Astrocyte (in vitro differentiated cells and primary cell): ENCODE measurements around the gene KIF26B. TPM values are rescaled to one million over a fixed set of nuclear protein-coding genes. Genes with fewer than 3 reads are reported as not detected.
"Not testable (repeated sequence)": the region's sequence is repeated elsewhere in the genome, so short reads cannot be mapped to it uniquely, and the experiment has no call there.

Experiments used
- DNase-seq: peaks from one replicate; pipeline ENCODE4 v3.0.0-alpha.2; 2010; ENCODE audit warnings: low read depth
- FAIRE-seq: peaks from 2 replicates; lab custom pipeline; 2011; peaks lifted over from hg19 to GRCh38; lab: Jason Lieb, UNC
- H2AFZ ChIP-seq: 2 replicates; pipeline ENCODE4 v1.6.0; 2012; ENCODE audit warnings: low read depth, low read length, inconsistent platforms
- H3K27ac ChIP-seq: 2 replicates; pipeline ENCODE4 v1.5.1; 2011; ENCODE audit warnings: low read depth, low read length, inconsistent platforms
- H3K27me3 ChIP-seq: 2 replicates; pipeline ENCODE4 v1.6.0; 2011; ENCODE audit warnings: low read length, inconsistent platforms; ENCODE audit not compliant: insufficient read depth
- H3K36me3 ChIP-seq: 2 replicates; pipeline ENCODE4 v1.5.1; 2011; ENCODE audit warnings: low read length, inconsistent platforms; ENCODE audit not compliant: insufficient read depth
- H3K4me1 ChIP-seq: 2 replicates; pipeline ENCODE4 v1.5.1; 2011; ENCODE audit warnings: low read length, inconsistent platforms; ENCODE audit not compliant: insufficient read depth
- H3K4me2 ChIP-seq: 2 replicates; pipeline ENCODE4 v1.6.0; 2012; ENCODE audit warnings: low read length, inconsistent platforms
- H3K4me3 ChIP-seq: 2 replicates; pipeline ENCODE4 v1.5.1; 2011; ENCODE audit warnings: low read depth, mild to moderate bottlenecking, low read length, inconsistent platforms; ENCODE audit not compliant: insufficient read depth
- H3K79me2 ChIP-seq: 2 replicates; pipeline ENCODE4 v1.6.0; 2012; ENCODE audit warnings: mild to moderate bottlenecking, low read length, inconsistent platforms; ENCODE audit not compliant: insufficient read depth
- H3K9ac ChIP-seq: 2 replicates; pipeline ENCODE4 v1.6.0; 2012; ENCODE audit warnings: mild to moderate bottlenecking, low read length, inconsistent platforms
- H3K9me3 ChIP-seq: 2 replicates; pipeline ENCODE4 v1.5.1; 2012; ENCODE audit warnings: low read depth, mild to moderate bottlenecking, low read length, inconsistent platforms; ENCODE audit not compliant: insufficient read depth
- H4K20me1 ChIP-seq: 2 replicates; pipeline ENCODE4 v1.6.0; 2012; ENCODE audit warnings: low read length, inconsistent platforms; ENCODE audit not compliant: insufficient read depth
- H3K27ac Mint-ChIP-seq: one replicate; pipeline ENCODE4 v1.8.0; 2021; ENCODE audit warnings: mild to moderate bottlenecking, mixed read lengths; ENCODE audit not compliant: unreplicated experiment
- H3K27me3 Mint-ChIP-seq: one replicate; pipeline ENCODE4 v1.8.0; 2021; ENCODE audit warnings: low read depth, mixed read lengths; ENCODE audit not compliant: unreplicated experiment
- H3K36me3 Mint-ChIP-seq: one replicate; pipeline ENCODE4 v1.8.0; 2021; ENCODE audit warnings: low read depth, mixed read lengths; ENCODE audit not compliant: unreplicated experiment
- H3K4me1 Mint-ChIP-seq: one replicate; pipeline ENCODE4 v1.8.0; 2021; ENCODE audit warnings: low read depth, mixed read lengths; ENCODE audit not compliant: unreplicated experiment
- H3K4me3 Mint-ChIP-seq: one replicate; pipeline ENCODE4 v1.8.0; 2021; ENCODE audit warnings: mild to moderate bottlenecking, moderate library complexity, mixed read lengths; ENCODE audit not compliant: unreplicated experiment
- H3K9me3 Mint-ChIP-seq: one replicate; pipeline ENCODE4 v1.8.0; 2021; ENCODE audit warnings: mild to moderate bottlenecking, mixed read lengths; ENCODE audit not compliant: unreplicated experiment
- EZH2 ChIP-seq: IDR thresholded peaks from 2 replicates; pipeline ENCODE4 v1.6.1; 2012; ENCODE audit warnings: mild to moderate bottlenecking, low read length, inconsistent platforms; ENCODE audit not compliant: insufficient read depth
- total RNA-seq: library from RNA; stranded (reverse); gene quantifications from 2 replicates; pipeline ENCODE4 v1.2.1, GENCODE V29; 2021
- TF ChIP-seq, protein P1 (sequence below): IDR thresholded peaks from 2 replicates; pipeline ENCODE4 v1.5.1; 2011; ENCODE audit warnings: low read depth, mild to moderate bottlenecking, inconsistent platforms, low read length, moderate library complexity; ENCODE audit not compliant: insufficient read depth

Gene KIF26B
- total RNA-seq, 1 donor from 2014 or later, result 6.8 TPM

DNA sequence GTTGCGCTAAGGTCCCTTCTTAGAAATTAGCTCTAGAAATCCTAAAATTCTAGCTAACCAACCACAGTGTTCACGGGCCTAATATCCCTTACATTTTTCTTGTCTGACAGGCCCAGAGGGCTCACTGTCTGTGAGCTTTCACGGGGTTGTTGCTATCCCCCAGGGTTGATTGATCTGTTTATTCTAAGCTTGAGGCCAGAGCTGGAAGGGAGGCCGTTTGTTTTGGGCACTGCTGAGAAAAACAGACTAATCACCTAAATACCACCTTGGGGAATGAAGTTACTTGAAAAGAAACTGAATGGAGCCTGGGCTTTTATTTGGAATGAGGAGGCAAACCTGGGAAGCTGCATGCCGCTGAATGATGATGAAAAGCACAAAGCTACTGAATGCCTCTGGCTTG, 162.4 kb downstream of the KIF26B start:
- DNase-seq, result no peak
- no peak overlapping the region for H3K9ac ChIP-seq
- no peak overlapping the region for H3K27ac ChIP-seq
- Mint-ChIP-seq H3K27me3 (peaks cover 9% of the 10 kb centered on the region), H3K4me1 (no peaks in the 10 kb centered on the region), H3K4me3 (no peak overlapping the region), H3K9me3 (no peaks in the 10 kb centered on the region), H3K27ac (no peak overlapping the region), H3K36me3 (peaks cover 7% of the 10 kb centered on the region)
- no peak overlapping the region for H3K4me2 ChIP-seq
- TF ChIP-seq, protein P1, sequence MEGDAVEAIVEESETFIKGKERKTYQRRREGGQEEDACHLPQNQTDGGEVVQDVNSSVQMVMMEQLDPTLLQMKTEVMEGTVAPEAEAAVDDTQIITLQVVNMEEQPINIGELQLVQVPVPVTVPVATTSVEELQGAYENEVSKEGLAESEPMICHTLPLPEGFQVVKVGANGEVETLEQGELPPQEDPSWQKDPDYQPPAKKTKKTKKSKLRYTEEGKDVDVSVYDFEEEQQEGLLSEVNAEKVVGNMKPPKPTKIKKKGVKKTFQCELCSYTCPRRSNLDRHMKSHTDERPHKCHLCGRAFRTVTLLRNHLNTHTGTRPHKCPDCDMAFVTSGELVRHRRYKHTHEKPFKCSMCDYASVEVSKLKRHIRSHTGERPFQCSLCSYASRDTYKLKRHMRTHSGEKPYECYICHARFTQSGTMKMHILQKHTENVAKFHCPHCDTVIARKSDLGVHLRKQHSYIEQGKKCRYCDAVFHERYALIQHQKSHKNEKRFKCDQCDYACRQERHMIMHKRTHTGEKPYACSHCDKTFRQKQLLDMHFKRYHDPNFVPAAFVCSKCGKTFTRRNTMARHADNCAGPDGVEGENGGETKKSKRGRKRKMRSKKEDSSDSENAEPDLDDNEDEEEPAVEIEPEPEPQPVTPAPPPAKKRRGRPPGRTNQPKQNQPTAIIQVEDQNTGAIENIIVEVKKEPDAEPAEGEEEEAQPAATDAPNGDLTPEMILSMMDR, result no peak
- TF ChIP-seq EZH2, result no peak
- no peaks in the 10 kb centered on the region for H3K36me3 ChIP-seq
- H3K4me3 ChIP-seq, result no peak overlapping the region
- no peak overlapping the region for H2AFZ ChIP-seq
- no peak for FAIRE-seq
- no peaks in the 10 kb centered on the region for H3K9me3 ChIP-seq
- H3K79me2 ChIP-seq, result no peaks in the 10 kb centered on the region
- no peaks in the 10 kb centered on the region for H3K4me1 ChIP-seq
- H3K27me3 ChIP-seq, result no peaks in the 10 kb centered on the region
- H4K20me1 ChIP-seq, result peaks cover 18% of the 10 kb centered on the region

DNA sequence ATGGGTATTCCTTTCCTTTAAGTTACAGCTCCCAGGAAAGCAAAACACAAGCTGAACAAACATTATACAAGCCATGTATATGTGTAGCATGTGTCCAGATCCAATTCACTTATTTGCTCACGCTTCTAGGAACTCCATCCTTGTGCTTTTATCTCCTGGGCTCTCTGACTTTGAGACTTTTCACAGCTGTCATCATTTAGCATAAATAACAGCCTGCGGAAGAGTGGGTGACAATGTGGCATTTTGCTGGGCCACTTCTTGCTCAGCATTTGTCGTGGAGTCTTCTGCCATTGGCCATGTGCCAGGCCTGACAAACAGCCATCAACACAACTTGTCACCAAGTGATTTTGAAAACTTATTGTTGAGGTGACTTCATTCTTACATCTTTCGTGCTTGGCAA, 164.3 kb downstream of the KIF26B start:
- Histone ChIP-seq H3K9me3 (no peaks in the 10 kb centered on the region), H3K27ac (no peak overlapping the region), H3K9ac (no peak overlapping the region), H3K79me2 (no peaks in the 10 kb centered on the region), H2AFZ (no peak overlapping the region), H3K4me3 (no peak overlapping the region), H3K4me2 (no peak overlapping the region), H3K36me3 (no peaks in the 10 kb centered on the region), H4K20me1 (peaks cover 14% of the 10 kb centered on the region), H3K27me3 (no peaks in the 10 kb centered on the region), H3K4me1 (peaks cover 5% of the 10 kb centered on the region)
- no peak for DNase-seq
- TF ChIP-seq, protein P1, result no peak
- TF ChIP-seq EZH2, result no peak
- FAIRE-seq, result no peak
- H3K27me3 Mint-ChIP-seq, result peaks cover 9% of the 10 kb centered on the region
- peaks cover 8% of the 10 kb centered on the region for H3K4me1 Mint-ChIP-seq
- H3K4me3 Mint-ChIP-seq, result no peak overlapping the region
- H3K27ac Mint-ChIP-seq, result no peak overlapping the region
- no peaks in the 10 kb centered on the region for H3K9me3 Mint-ChIP-seq
- peaks cover under 1% of the 10 kb centered on the region for H3K36me3 Mint-ChIP-seq

DNA sequence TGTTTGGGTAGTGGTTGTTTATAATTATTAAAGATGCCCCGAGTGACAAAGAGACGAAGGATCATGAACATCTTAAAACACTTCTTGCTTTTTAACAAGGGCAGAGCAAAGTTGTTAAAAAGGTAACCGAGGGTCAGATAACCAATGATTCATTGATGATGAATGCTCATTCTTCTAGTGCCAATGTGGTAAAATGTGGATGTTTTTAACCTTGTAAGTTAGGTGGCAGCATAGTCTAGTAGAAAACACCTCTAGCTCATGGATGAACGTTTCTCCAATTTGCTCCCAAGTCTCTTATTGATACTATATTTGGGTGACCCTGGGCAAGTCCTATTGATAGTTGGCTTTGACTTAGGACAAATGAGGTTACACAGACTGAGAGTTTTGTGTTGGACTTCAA, 167.9 kb downstream of the KIF26B start:
- H2AFZ ChIP-seq, result no peak overlapping the region
- no peaks in the 10 kb centered on the region for H3K9me3 ChIP-seq
- no peaks in the 10 kb centered on the region for H3K36me3 ChIP-seq
- DNase-seq (peak; percentile 54), FAIRE-seq (peak; percentile 59)
- H3K79me2 ChIP-seq, result no peaks in the 10 kb centered on the region
- TF ChIP-seq, protein P1, result no peak
- no peak for TF ChIP-seq EZH2
- Mint-ChIP-seq H3K36me3 (peaks cover 2% of the 10 kb centered on the region), H3K4me3 (no peak overlapping the region), H3K4me1 (peaks cover 11% of the 10 kb centered on the region), H3K9me3 (no peaks in the 10 kb centered on the region), H3K27me3 (peaks cover 12% of the 10 kb centered on the region), H3K27ac (no peak overlapping the region)
- H3K4me3 ChIP-seq, result no peak overlapping the region
- H3K9ac ChIP-seq, result no peak overlapping the region
- H4K20me1 ChIP-seq, result peaks cover 19% of the 10 kb centered on the region
- H3K27me3 ChIP-seq, result no peaks in the 10 kb centered on the region
- H3K4me1 ChIP-seq, result peaks cover 5% of the 10 kb centered on the region
- H3K4me2 ChIP-seq, result no peak overlapping the region
- no peak overlapping the region for H3K27ac ChIP-seq

DNA sequence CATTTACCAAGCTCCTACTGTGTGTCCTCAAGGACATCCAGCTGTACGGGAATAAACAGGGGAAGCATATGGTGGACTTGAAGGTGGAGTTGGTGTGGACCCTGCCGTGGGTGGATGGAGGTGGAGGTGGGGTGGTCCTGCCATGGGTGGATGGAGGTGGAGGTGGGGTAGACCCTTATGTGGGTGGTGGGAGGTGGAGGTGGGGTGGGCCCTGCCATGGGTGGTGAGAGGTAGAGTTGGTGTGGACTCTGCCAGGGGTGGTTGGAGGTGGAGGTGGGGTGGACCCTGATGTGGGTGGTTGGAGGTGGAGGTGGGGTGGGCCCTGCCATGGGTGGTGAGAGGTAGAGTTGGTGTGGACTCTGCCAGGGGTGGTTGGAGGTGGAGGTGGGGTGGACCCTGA, 169.0 kb downstream of the KIF26B start:
- H4K20me1 ChIP-seq, result peaks cover 15% of the 10 kb centered on the region
- not testable (repeated sequence) for H3K79me2 ChIP-seq, H3K27me3 ChIP-seq, H3K4me1 ChIP-seq, H3K4me2 ChIP-seq, H3K27ac ChIP-seq, H3K4me3 ChIP-seq, FAIRE-seq, H3K27ac Mint-ChIP-seq, H3K36me3 ChIP-seq, H3K27me3 Mint-ChIP-seq, H2AFZ ChIP-seq, H3K9me3 ChIP-seq, H3K36me3 Mint-ChIP-seq, H3K9ac ChIP-seq, H3K9me3 Mint-ChIP-seq, DNase-seq, H3K4me3 Mint-ChIP-seq
- H3K4me1 Mint-ChIP-seq, result peaks cover 18% of the 10 kb centered on the region
